BLaER1 treated with 17β-estradiol and CSF1 and Interleukin-3, amounts not matched to agents 10 nM and 100 nM (cell line): ENCODE data around the gene COL9A3.

Source experiments
- H3K27ac ChIP-seq, 11 experiments: shearing (Covaris generic); formaldehyde crosslinking; 2 replicates each; pipeline ENCODE4 v1.8.1; 2022
- H3K27me3 ChIP-seq, 11 experiments: shearing (Covaris generic); formaldehyde crosslinking; 2 replicates each; pipeline ENCODE4 v1.8.1; 2022
- H3K36me3 ChIP-seq, 11 experiments: shearing (Covaris generic); formaldehyde crosslinking; 2 replicates each; pipeline ENCODE4 v1.8.1; 2022
- H3K4me1 ChIP-seq, 10 experiments: shearing (Covaris generic); formaldehyde crosslinking; 2 replicates each; pipeline ENCODE4 v1.8.1; 2022
- H3K4me2 ChIP-seq, 11 experiments: shearing (Covaris generic); formaldehyde crosslinking; 2 replicates each; pipeline ENCODE4 v1.8.1; 2022
- H3K4me3 ChIP-seq, 10 experiments: shearing (Covaris generic); formaldehyde crosslinking; 2 replicates each; pipeline ENCODE4 v1.8.1; 2022
- H3K9ac ChIP-seq, 11 experiments: shearing (Covaris generic); formaldehyde crosslinking; 2 replicates each; pipeline ENCODE4 v1.8.1; 2022
- H3K9me3 ChIP-seq, 11 experiments: shearing (Covaris generic); formaldehyde crosslinking; replicated peaks in 1 of 11; 2 replicates each; pipeline ENCODE4 v1.8.1; 2022
- H4K20me1 ChIP-seq, 11 experiments: shearing (Covaris generic); formaldehyde crosslinking; 2 replicates each; pipeline ENCODE4 v1.8.1; 2022
- Cebpa-rat ChIP-seq, 11 experiments: shearing (Covaris generic); IDR thresholded peaks; 2 replicates each; pipeline ENCODE4 v1.8.1; 2022

The COL9A3 gene

GRCh38 chr20:62772103-62772611 is 44.7 kb upstream of the COL9A3 start:
- Histone ChIP-seq H3K27me3 (no peaks in the 10 kb centered on the region), H3K4me3 (no peak overlapping the region), H3K27ac (peak overlapping the region in 6 of 11 experiments; percentile 23 to 42 (median 32); a peak in 7 of 22 replicates), H3K9me3 (peaks cover 0 to 1% (median 0%) of the 10 kb centered on the region in 11 experiments; a peak in 1 of 22 replicates), H3K9ac (peak overlapping the region in 4 of 11 experiments; percentile 15 to 52 (median 34); a peak in 5 of 22 replicates), H3K4me2 (peak overlapping the region; percentile 63 to 98 (median 85)), H3K36me3 (no peaks in the 10 kb centered on the region), H3K4me1 (peaks cover 59 to 97% (median 88%) of the 10 kb centered on the region in 10 experiments), H4K20me1 (no peaks in the 10 kb centered on the region)
- TF ChIP-seq Cebpa-rat (IDR thresholded peaks at IDR 0.05) = no peak

GRCh38 chr20:62772619-62772989 is 44.2 kb upstream of the COL9A3 start:
- no peaks in the 10 kb centered on the region for H4K20me1 ChIP-seq
- H3K4me2 ChIP-seq = peak overlapping the region; percentile 63 to 98 (median 85)
- peaks cover 0 to 6% (median 0%) of the 10 kb centered on the region in 11 experiments; a peak in 1 of 22 replicates for H3K9me3 ChIP-seq
- H3K27me3 ChIP-seq = no peaks in the 10 kb centered on the region
- no peak for TF ChIP-seq Cebpa-rat (IDR thresholded peaks at IDR 0.05)
- peaks cover 63 to 98% (median 89%) of the 10 kb centered on the region in 10 experiments for H3K4me1 ChIP-seq
- H3K9ac ChIP-seq = peak overlapping the region in 4 of 11 experiments; percentile 15 to 52 (median 28); a peak in 6 of 22 replicates
- H3K4me3 ChIP-seq = no peak overlapping the region
- peak overlapping the region in 5 of 11 experiments; percentile 25 to 42 (median 33); a peak in 8 of 22 replicates for H3K27ac ChIP-seq
- no peaks in the 10 kb centered on the region for H3K36me3 ChIP-seq

GRCh38 chr20:62772990-62773844 is 43.6 kb upstream of the COL9A3 start:
- peak overlapping the region in 5 of 11 experiments; percentile 2 to 52 (median 25); a peak in 4 of 22 replicates for H3K9ac ChIP-seq

GRCh38 chr20:62773845-62774714 is 42.8 kb upstream of the COL9A3 start:
- peaks cover 77 to 98% (median 91%) of the 10 kb centered on the region in 10 experiments for H3K4me1 ChIP-seq
- H3K4me2 ChIP-seq = peak overlapping the region; percentile 72 to 98 (median 86)
- TF ChIP-seq Cebpa-rat (IDR thresholded peaks at IDR 0.05) = no peak
- H3K36me3 ChIP-seq = no peaks in the 10 kb centered on the region
- no peaks in the 10 kb centered on the region for H4K20me1 ChIP-seq
- H3K9me3 ChIP-seq = peaks cover 0 to 8% (median 0%) of the 10 kb centered on the region in 11 experiments; a peak in 1 of 22 replicates
- no peak overlapping the region for H3K4me3 ChIP-seq
- H3K27ac ChIP-seq = peak overlapping the region in 5 of 11 experiments; percentile 4 to 76 (median 26); a peak in 7 of 22 replicates
- 0 out of 22 replicates have a peak overlapping the region, but pooled peaks of 1 of the 11 experiments have one; percentile 12 for H3K9ac ChIP-seq
- no peaks in the 10 kb centered on the region for H3K27me3 ChIP-seq

More at GRCh38 chr20:62772990-62773844, 43.6 kb upstream of the COL9A3 start:
- H3K27me3 ChIP-seq = no peaks in the 10 kb centered on the region
- peaks cover 69 to 98% (median 89%) of the 10 kb centered on the region in 10 experiments for H3K4me1 ChIP-seq
- peaks cover 0 to 8% (median 0%) of the 10 kb centered on the region in 11 experiments; a peak in 1 of 22 replicates for H3K9me3 ChIP-seq
- H3K36me3 ChIP-seq = no peaks in the 10 kb centered on the region
- peak in 2 of 11 experiments; percentile 38 to 87; a peak in 3 of 22 replicates for TF ChIP-seq Cebpa-rat (IDR thresholded peaks at IDR 0.05)
- H3K4me3 ChIP-seq = no peak overlapping the region
- peak overlapping the region; percentile 63 to 98 (median 85) for H3K4me2 ChIP-seq
- no peaks in the 10 kb centered on the region for H4K20me1 ChIP-seq
- H3K27ac ChIP-seq = peak overlapping the region in 6 of 11 experiments; percentile 4 to 42 (median 34); a peak in 5 of 22 replicates

- no peak for TF ChIP-seq Cebpa-rat (IDR thresholded peaks at IDR 0.05)
- Histone ChIP-seq H3K4me1 (peaks cover 77 to 99% (median 97%) of the 10 kb centered on the region in 10 experiments), H3K36me3 (no peaks in the 10 kb centered on the region), H3K4me3 (no peak overlapping the region), H3K27ac (peak overlapping the region in 5 of 11 experiments; percentile 2 to 80 (median 77); a peak in 4 of 22 replicates), H4K20me1 (no peaks in the 10 kb centered on the region), H3K27me3 (peaks cover 0 to 3% (median 0%) of the 10 kb centered on the region in 11 experiments; a peak in 5 of 22 replicates), H3K9ac (peak overlapping the region in 3 of 11 experiments; percentile 19 to 61 (median 49); a peak in 2 of 22 replicates), H3K9me3 (peaks cover 0 to 8% (median 0%) of the 10 kb centered on the region in 11 experiments; a peak in 1 of 22 replicates), H3K4me2 (peak overlapping the region; percentile 72 to 98 (median 86))
Measured at GRCh38 chr20:62774762-62775161, 42.1 kb upstream of the COL9A3 start.

- no peaks in the 10 kb centered on the region for H4K20me1 ChIP-seq
- H3K27me3 ChIP-seq = peaks cover 0 to 7% (median 0%) of the 10 kb centered on the region in 11 experiments; a peak in 8 of 22 replicates
- peak overlapping the region in 6 of 11 experiments; percentile 2 to 80 (median 76); a peak in 7 of 22 replicates for H3K27ac ChIP-seq
- TF ChIP-seq Cebpa-rat (IDR thresholded peaks at IDR 0.05) = no peak
- H3K4me2 ChIP-seq = peak overlapping the region; percentile 72 to 98 (median 86)
- H3K4me1 ChIP-seq = peaks cover 79 to 99% (median 98%) of the 10 kb centered on the region in 10 experiments
- peaks cover 0 to 8% (median 0%) of the 10 kb centered on the region in 11 experiments; a peak in 1 of 22 replicates for H3K9me3 ChIP-seq
- H3K4me3 ChIP-seq = no peak overlapping the region
- no peaks in the 10 kb centered on the region for H3K36me3 ChIP-seq
- H3K9ac ChIP-seq = peak overlapping the region in 5 of 11 experiments; percentile 1 to 61 (median 49); a peak in 5 of 22 replicates
Measured at GRCh38 chr20:62775206-62775605, 41.6 kb upstream of the COL9A3 start.

- peak overlapping the region; percentile 72 to 98 (median 86) for H3K4me2 ChIP-seq
- H3K9me3 ChIP-seq = peaks cover 0 to 8% (median 0%) of the 10 kb centered on the region in 11 experiments; a peak in 1 of 22 replicates
- peak overlapping the region in 3 of 10 experiments; percentile 2 to 46 (median 24); a peak in 2 of 20 replicates for H3K4me3 ChIP-seq
- H3K27ac ChIP-seq = peak overlapping the region in 9 of 11 experiments; percentile 33 to 80 (median 71); a peak in 17 of 22 replicates
- peaks cover 84 to 99% (median 98%) of the 10 kb centered on the region in 10 experiments for H3K4me1 ChIP-seq
- H3K9ac ChIP-seq = peak overlapping the region in 5 of 11 experiments; percentile 36 to 61 (median 50); a peak in 9 of 22 replicates
- H4K20me1 ChIP-seq = no peaks in the 10 kb centered on the region
- H3K36me3 ChIP-seq = no peaks in the 10 kb centered on the region
- H3K27me3 ChIP-seq = peaks cover 0 to 15% (median 0%) of the 10 kb centered on the region in 11 experiments; a peak in 8 of 22 replicates
- TF ChIP-seq Cebpa-rat (IDR thresholded peaks at IDR 0.05) = no peak
Measured at GRCh38 chr20:62776035-62776691, 40.7 kb upstream of the COL9A3 start.
